Tibial nerve (tissue), 4 donors: ENCODE results near the gene SLC25A39. TPM values are rescaled to one million over a fixed set of nuclear protein-coding genes. Genes with fewer than 3 reads are reported as not detected.
"Not testable (repeated sequence)": the region's sequence is repeated elsewhere in the genome, so short reads cannot be mapped to it uniquely, and the experiment has no call there.

Experiments
- DNase-seq, 2 donors: peaks; one replicate each; pipeline ENCODE4 v3.0.0-alpha.2; 2019; ENCODE audit warnings: low spot score in 2 of 2
- H3K27ac ChIP-seq, 4 donors: fragments of 200-600 bp; sonication (generic) in 3 of 4; one replicate each; pipeline ENCODE4 v1.5.1; 2017 to 2019; ENCODE audit warnings: mild to moderate bottlenecking in 1 of 4
- H3K27me3 ChIP-seq, 2 donors: fragments of 200-600 bp; sonication (generic) in 1 of 2; one replicate each; pipeline versions ENCODE4 v1.5.1 to v1.6.0; 2017 to 2019
- H3K36me3 ChIP-seq, 3 donors: fragments of 200-600 bp; sonication (generic); one replicate each; pipeline ENCODE4 v1.5.1; 2018 to 2019
- H3K4me1 ChIP-seq, 4 donors: fragments of 200-600 bp; sonication (generic) in 3 of 4; one replicate each; pipeline ENCODE4 v1.5.1; 2017 to 2019
- H3K4me3 ChIP-seq, 4 donors: fragments of 200-600 bp; sonication (generic) in 3 of 4; one replicate each; pipeline ENCODE4 v1.5.1; 2017 to 2019; ENCODE audit warnings: mild to moderate bottlenecking in 1 of 4, moderate library complexity in 1 of 4
- H3K9me3 ChIP-seq, 4 donors: fragments of 200-600 bp; sonication (generic) in 3 of 4; one replicate each; pipeline ENCODE4 v1.5.1; 2017 to 2019
- EP300 ChIP-seq, 2 donors: sonication (generic); formaldehyde crosslinking; IDR thresholded peaks; one replicate each; pipeline ENCODE4 v1.6.1; 2017; ENCODE audit warnings: antibody characterized with exemption in 2 of 2, mild to moderate bottlenecking in 1 of 2
- POLR2A ChIP-seq, 2 donors: fragments of 450-650 bp; IDR thresholded peaks; one replicate each; pipeline ENCODE4 v1.6.1; 2017; ENCODE audit warnings: antibody characterized with exemption in 2 of 2, mild to moderate bottlenecking in 2 of 2, moderate library complexity in 2 of 2
- WGBS, 2 donors: methylation state at CpG; one replicate each; pipeline ENCODE4 v1.1.5; 2018; 5-methylcytosine and 5-hydroxymethylcytosine counted together
- total RNA-seq, 4 donors: library from RNA; depleted of rRNA; stranded (reverse); fragments of >200 nt; gene quantifications; one replicate each; pipeline ENCODE4 v1.1.0, GENCODE V29; 2016
- TF ChIP-seq, protein P1 (sequence below), 5 experiments: fragments of 200-600 bp in 3 of 5; fragments of 450-650 bp in 2 of 5; sonication (generic) in 3 of 5; IDR thresholded peaks; one replicate each; pipeline ENCODE4 v1.5.1; 2016 to 2019; ENCODE audit warnings: antibody characterized with exemption in 5 of 5, mild to moderate bottlenecking in 3 of 5, moderate library complexity in 2 of 5

Gene SLC25A39
- total RNA-seq, 4 donors from 2014 or later = 51.3 to 99.0 (median 70.9) TPM

GRCh38 chr17:44331249-44331760 is 6.7 kb upstream of the SLC25A39 start:
- peak in 1 of 2 donors; percentile 93 for DNase-seq
- no peaks in the 10 kb centered on the region for H3K36me3 ChIP-seq
- 3% methylated on average over 7 of the region's 7 CpGs for WGBS, 2 donors
- no peak overlapping the region for H3K27ac ChIP-seq
- H3K4me1 ChIP-seq = peaks cover 0 to 16% (median 2%) of the 10 kb centered on the region in 4 donors
- H3K9me3 ChIP-seq = no peaks in the 10 kb centered on the region
- H3K27me3 ChIP-seq = peaks cover 0 to 5% of the 10 kb centered on the region in 2 donors
- no peak overlapping the region for H3K4me3 ChIP-seq
- TF ChIP-seq EP300 (IDR thresholded peaks at IDR 0.05) = peak in 1 of 2 donors; percentile 21
- no peak for TF ChIP-seq POLR2A (IDR thresholded peaks at IDR 0.05)
- TF ChIP-seq, protein P1, sequence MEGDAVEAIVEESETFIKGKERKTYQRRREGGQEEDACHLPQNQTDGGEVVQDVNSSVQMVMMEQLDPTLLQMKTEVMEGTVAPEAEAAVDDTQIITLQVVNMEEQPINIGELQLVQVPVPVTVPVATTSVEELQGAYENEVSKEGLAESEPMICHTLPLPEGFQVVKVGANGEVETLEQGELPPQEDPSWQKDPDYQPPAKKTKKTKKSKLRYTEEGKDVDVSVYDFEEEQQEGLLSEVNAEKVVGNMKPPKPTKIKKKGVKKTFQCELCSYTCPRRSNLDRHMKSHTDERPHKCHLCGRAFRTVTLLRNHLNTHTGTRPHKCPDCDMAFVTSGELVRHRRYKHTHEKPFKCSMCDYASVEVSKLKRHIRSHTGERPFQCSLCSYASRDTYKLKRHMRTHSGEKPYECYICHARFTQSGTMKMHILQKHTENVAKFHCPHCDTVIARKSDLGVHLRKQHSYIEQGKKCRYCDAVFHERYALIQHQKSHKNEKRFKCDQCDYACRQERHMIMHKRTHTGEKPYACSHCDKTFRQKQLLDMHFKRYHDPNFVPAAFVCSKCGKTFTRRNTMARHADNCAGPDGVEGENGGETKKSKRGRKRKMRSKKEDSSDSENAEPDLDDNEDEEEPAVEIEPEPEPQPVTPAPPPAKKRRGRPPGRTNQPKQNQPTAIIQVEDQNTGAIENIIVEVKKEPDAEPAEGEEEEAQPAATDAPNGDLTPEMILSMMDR (IDR thresholded peaks at IDR 0.05) = peak; percentile 74 to 86 (median 77)

DNA sequence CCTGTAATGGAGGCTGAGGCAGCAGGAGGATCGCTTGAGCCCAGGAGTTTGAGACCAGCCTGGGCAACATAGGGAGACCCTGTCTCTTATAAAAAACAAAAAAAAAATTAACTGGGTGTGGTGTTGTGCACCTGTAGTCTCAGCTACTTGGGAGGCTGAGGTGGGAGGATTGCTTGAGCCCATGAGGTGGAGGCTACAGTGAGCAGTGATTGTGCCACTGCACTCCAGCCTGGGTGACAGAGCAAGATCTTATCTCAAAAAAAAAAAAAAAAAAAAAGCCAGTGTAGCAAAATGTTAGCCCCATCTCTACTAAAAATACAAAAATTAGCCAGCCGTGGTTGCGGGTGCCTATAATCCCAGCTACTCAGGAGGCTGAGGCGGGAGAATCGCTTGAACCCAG is 5.6 kb upstream of the SLC25A39 start:
- H3K4me3 ChIP-seq, H3K27me3 ChIP-seq: not testable (repeated sequence)

GRCh38 chr17:44329516-44329915 is 4.9 kb upstream of the SLC25A39 start:
- not testable (repeated sequence) for H3K27ac ChIP-seq, H3K9me3 ChIP-seq, H3K36me3 ChIP-seq, H3K4me3 ChIP-seq, DNase-seq, H3K27me3 ChIP-seq
- WGBS, 2 donors = 83 to 84% methylated on average over 7 of the region's 7 CpGs
- peaks cover 0 to 29% (median 2%) of the 10 kb centered on the region in 4 donors for H3K4me1 ChIP-seq

More for the DNA sequence above, 5.6 kb upstream of the SLC25A39 start:
- DNase-seq, H3K27ac ChIP-seq, H3K9me3 ChIP-seq, H3K36me3 ChIP-seq: not testable (repeated sequence)
- peaks cover 0 to 26% (median 2%) of the 10 kb centered on the region in 4 donors for H3K4me1 ChIP-seq
- WGBS, 2 donors = 81 to 89% methylated on average over 5 of the region's 5 CpGs

- 75 to 76% methylated on average over 7 of the region's 7 CpGs for WGBS, 2 donors
- Histone ChIP-seq H3K27ac (no peak overlapping the region), H3K4me1 (peaks cover 0 to 41% (median 15%) of the 10 kb centered on the region in 4 donors), H3K27me3 (no peaks in the 10 kb centered on the region), H3K4me3 (no peak overlapping the region), H3K9me3 (no peaks in the 10 kb centered on the region), H3K36me3 (no peaks in the 10 kb centered on the region)
- no peak for TF ChIP-seq POLR2A (IDR thresholded peaks at IDR 0.05)
- TF ChIP-seq EP300 (IDR thresholded peaks at IDR 0.05) = no peak
- TF ChIP-seq, protein P1 (IDR thresholded peaks at IDR 0.05) = no peak
- no peak for DNase-seq
These were observed 3.3 kb upstream of the SLC25A39 start for GRCh38 chr17:44327715-44328449.

DNA sequence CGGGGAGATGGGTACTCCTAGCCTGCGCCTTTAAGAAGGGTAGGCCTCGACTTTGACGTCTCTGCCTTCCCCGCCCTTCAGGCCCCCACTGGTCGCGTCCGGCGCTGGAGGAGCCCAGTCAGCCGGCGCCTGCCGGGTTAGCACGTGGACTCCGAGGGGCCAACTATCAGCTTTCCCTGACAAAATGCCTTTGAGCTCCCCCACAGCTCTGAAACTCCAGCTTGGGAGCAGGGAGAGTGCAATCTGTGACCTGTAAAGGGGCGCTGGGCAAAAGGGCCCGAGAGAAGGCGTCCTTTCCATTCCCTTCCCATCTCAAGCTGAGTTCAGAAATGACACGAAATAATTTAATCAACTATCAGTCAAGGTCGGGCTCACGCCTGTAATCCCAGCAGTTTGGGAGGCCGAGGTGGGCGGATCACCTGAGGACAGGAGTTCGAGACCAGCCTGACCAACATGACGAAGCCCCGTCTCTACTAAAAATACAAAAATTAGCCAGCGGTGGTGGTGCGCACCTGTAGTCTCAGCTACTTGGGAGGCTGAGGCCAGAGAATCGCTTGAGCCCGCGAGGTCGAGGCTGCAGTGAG is 2.3 kb upstream of the SLC25A39 start:
- 23% methylated on average over 31 of the region's 31 CpGs for WGBS, 2 donors
- TF ChIP-seq EP300 (IDR thresholded peaks at IDR 0.05) = peak; percentile 91 to 92
- no peak for TF ChIP-seq POLR2A (IDR thresholded peaks at IDR 0.05)
- TF ChIP-seq, protein P1 (IDR thresholded peaks at IDR 0.05) = peak in 2 of 5 experiments; percentile 26 to 80
- peak; percentile 90 to 96 for DNase-seq
- Histone ChIP-seq H3K9me3 (no peaks in the 10 kb centered on the region), H3K27me3 (no peaks in the 10 kb centered on the region), H3K36me3 (peaks cover 0 to 8% (median 0%) of the 10 kb centered on the region in 3 donors), H3K27ac (peak overlapping the region in 3 of 4 donors; percentile 79 to 93 (median 91)), H3K4me1 (peaks cover 0 to 49% (median 18%) of the 10 kb centered on the region in 4 donors), H3K4me3 (peak overlapping the region in 3 of 4 donors; percentile 84 to 99 (median 93))

DNA sequence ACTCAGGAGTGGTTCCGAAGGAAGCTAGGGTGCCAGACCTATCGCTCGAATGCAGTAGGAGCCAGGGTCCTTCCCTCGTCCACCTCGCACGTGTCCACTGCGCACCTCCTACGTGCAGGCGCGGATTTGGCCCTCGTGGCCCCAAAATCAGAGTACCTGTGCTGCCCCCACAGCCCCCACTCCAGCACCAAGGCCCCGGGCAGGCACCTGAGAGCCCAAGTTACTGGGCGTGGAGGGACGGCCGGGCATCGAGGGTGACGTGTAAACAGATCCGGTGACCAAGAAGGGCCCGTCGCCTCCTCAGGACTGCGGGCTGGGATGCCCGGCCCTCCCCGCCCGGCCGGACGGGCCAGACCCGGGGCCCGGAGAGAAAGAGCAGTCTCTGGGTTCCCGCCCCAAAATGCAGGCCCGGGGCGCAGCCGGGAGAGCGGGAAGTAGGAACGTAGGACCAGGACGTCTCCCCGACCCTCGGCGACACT is 492 bp downstream of the SLC25A39 start:
- Histone ChIP-seq H3K9me3 (no peaks in the 10 kb centered on the region), H3K4me3 (peak overlapping the region; percentile 84 to 99 (median 95)), H3K27me3 (no peaks in the 10 kb centered on the region), H3K36me3 (peaks cover 0 to 36% (median 7%) of the 10 kb centered on the region in 3 donors), H3K4me1 (peaks cover 0 to 41% (median 18%) of the 10 kb centered on the region in 4 donors), H3K27ac (peak overlapping the region in 3 of 4 donors; percentile 79 to 93 (median 91))
- no peak for DNase-seq
- 1 to 3% methylated on average over 19 to 38 of the region's 38 CpGs for WGBS, 2 donors
- TF ChIP-seq, protein P1 (IDR thresholded peaks at IDR 0.05) = no peak
- TF ChIP-seq POLR2A (IDR thresholded peaks at IDR 0.05) = no peak
- no peak for TF ChIP-seq EP300 (IDR thresholded peaks at IDR 0.05)
